ENCODE measurements around the gene SRGAP1. TPM values are rescaled to one million over a fixed set of nuclear protein-coding genes. Genes with fewer than 3 reads are reported as not detected.

Gene SRGAP1
- total and polyA plus RNA-seq, 2 of the 13 experiments (the other 11 are each of a cell fraction or from before 2014, with no cell fraction given): 1.6 to 3.4 TPM

DNA sequence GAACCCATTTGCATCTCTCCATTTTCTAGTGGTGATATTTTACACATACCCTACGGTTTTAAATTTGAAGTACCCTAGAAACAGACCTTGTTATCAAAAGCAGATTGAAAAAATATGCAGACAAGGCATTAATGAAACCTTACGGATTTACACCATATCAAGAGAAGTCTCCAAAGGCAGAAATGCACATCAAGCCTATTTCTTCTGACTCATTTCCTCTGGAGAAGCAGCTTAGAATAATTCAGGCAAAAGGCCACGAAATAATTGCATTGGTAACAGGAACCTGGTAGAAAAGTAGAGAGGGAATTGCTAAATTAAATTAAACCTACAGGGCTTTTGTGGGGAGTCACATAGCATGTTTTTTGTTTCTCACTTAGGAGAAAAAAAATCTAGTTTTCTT is 342.9 kb downstream of the SRGAP1 start (continued):
- no peak for TF ChIP-seq ZNF232 (CRISPR knock-in tag; IDR thresholded peaks at IDR 0.05; ENCODE audit: borderline replicate concordance)
- no peak for TF ChIP-seq LRRFIP1 (CRISPR knock-in tag; conservative IDR thresholded peaks at IDR 0.05)
- TF ChIP-seq ZNF138 (CRISPR knock-in tag; IDR thresholded peaks at IDR 0.05; ENCODE audit: low read depth): no peak
- no peak for TF ChIP-seq ZNF432 (CRISPR knock-in tag; IDR thresholded peaks at IDR 0.05; ENCODE audit: borderline replicate concordance)

GRCh38 chr12:64187794-64188193 is 343.3 kb downstream of the SRGAP1 start:
- in situ Hi-C loops (cut with HindIII; ENCODE audit: extremely low pct_ligation_motif_present, low pct_unique_long_range_greater_than_20kb): no loop called here
- DNase-seq (ENCODE audit: low spot score): no peak
- TF ChIP-seq, protein P1, sequence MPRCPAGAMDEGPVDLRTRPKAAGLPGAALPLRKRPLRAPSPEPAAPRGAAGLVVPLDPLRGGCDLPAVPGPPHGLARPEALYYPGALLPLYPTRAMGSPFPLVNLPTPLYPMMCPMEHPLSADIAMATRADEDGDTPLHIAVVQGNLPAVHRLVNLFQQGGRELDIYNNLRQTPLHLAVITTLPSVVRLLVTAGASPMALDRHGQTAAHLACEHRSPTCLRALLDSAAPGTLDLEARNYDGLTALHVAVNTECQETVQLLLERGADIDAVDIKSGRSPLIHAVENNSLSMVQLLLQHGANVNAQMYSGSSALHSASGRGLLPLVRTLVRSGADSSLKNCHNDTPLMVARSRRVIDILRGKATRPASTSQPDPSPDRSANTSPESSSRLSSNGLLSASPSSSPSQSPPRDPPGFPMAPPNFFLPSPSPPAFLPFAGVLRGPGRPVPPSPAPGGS (CRISPR knock-in tag; IDR thresholded peaks at IDR 0.05): no peak
- TF ChIP-seq YEATS4 (CRISPR knock-in tag; IDR thresholded peaks at IDR 0.05; ENCODE audit: borderline replicate concordance) (no peak), ZNF781 (CRISPR knock-in tag; IDR thresholded peaks at IDR 0.05; ENCODE audit: borderline replicate concordance, not compliant biosample characterization) (no peak), ZNF367 (CRISPR knock-in tag; IDR thresholded peaks at IDR 0.05; ENCODE audit: borderline replicate concordance) (no peak), ZXDC (CRISPR knock-in tag; IDR thresholded peaks at IDR 0.05) (no peak), TIGD3 (CRISPR knock-in tag; IDR thresholded peaks at IDR 0.05; ENCODE audit: borderline replicate concordance) (no peak), RORA (CRISPR knock-in tag; IDR thresholded peaks at IDR 0.05) (no peak), NR3C1 (CRISPR knock-in tag; IDR thresholded peaks at IDR 0.05) (no peak)
- TF ChIP-seq, protein P2, sequence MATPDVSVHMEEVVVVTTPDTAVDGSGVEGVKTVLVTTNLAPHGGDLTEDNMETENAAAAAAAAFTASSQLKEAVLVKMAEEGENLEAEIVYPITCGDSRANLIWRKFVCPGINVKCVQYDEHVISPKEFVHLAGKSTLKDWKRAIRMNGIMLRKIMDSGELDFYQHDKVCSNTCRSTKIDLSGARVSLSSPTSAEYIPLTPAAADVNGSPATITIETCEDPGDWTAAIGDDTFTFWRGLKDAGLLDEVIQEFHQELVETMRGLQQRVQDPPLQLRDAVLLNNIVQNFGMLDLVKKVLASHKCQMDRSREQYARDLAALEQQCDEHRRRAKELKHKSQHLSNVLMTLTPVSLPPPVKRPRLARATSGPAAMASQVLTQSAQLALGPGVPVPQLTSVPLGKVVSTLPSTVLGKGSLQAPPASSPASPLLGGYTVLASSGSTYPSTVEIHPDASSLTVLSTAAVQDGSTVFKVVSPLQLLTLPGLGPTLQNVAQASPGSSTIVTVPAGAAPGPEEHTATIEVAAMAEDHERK (CRISPR knock-in tag; IDR thresholded peaks at IDR 0.05; ENCODE audit: low read depth): no peak

More at GRCh38 chr12:64187794-64188193, 343.3 kb downstream of the SRGAP1 start:
- no peaks in the 10 kb centered on the region for H3K79me2 ChIP-seq (ENCODE audit: insufficient read depth, low read length)
- H3K27me3 ChIP-seq (ENCODE audit: control insufficient read depth in 1 of 2, insufficient read depth in 2 of 2, low read length in 2 of 2): no peaks in the 10 kb centered on the region
- no peak overlapping the region for H3K9ac ChIP-seq (ENCODE audit: insufficient read depth, low read depth, low read length)
- no peak for FAIRE-seq
- no TSS peak for BruUV-seq (replicated peaks)
- ATAC-seq: no peak
- no peak overlapping the region for H3K4me3 ChIP-seq (replicated peaks in 1 of 3; ENCODE audit: insufficient read depth in 1 of 3, low read depth in 2 of 3, low read length in 3 of 3)
- H3K4me2 ChIP-seq (ENCODE audit: low read depth, low read length): no peak overlapping the region
- no peak overlapping the region for H3K27ac ChIP-seq (ENCODE audit: extremely low read length, insufficient read depth, low read length)
- 89% methylated on average over 2 of the region's 2 CpGs for WGBS (ENCODE audit: low lambda C conversion rate)
- no peaks in the 10 kb centered on the region for H3K9me3 ChIP-seq (ENCODE audit: low read length)
- H3K4me1 ChIP-seq (ENCODE audit: insufficient read depth, low read length): no peaks in the 10 kb centered on the region
- intact Hi-C loops (cut with micrococcal nuclease; ENCODE audit: unreplicated experiment): no loop called here
- ChIA-PET POLR2A (no interaction called here), CTCF (ENCODE audit: low intra/inter-chr PET ratio, low total read pairs) (no interaction called here)
- H3K36me3 ChIP-seq (replicated peaks in 1 of 2; ENCODE audit: control insufficient read depth in 1 of 2, insufficient read depth in 2 of 2, low read length in 2 of 2): 0 out of 5 replicates have a peak, but pooled peaks cover 0 to 4% of the 10 kb centered on the region in 2 experiments
- H2AFZ ChIP-seq (ENCODE audit: low read length): no peak overlapping the region
- no peaks in the 10 kb centered on the region for H4K20me1 ChIP-seq (ENCODE audit: insufficient read depth, low read length)
